ENCODE results near the gene SLC27A6.
"Not testable (repeated sequence)": the region's sequence is repeated elsewhere in the genome, so short reads cannot be mapped to it uniquely, and the experiment has no call there.

Gene SLC27A6, protein sequence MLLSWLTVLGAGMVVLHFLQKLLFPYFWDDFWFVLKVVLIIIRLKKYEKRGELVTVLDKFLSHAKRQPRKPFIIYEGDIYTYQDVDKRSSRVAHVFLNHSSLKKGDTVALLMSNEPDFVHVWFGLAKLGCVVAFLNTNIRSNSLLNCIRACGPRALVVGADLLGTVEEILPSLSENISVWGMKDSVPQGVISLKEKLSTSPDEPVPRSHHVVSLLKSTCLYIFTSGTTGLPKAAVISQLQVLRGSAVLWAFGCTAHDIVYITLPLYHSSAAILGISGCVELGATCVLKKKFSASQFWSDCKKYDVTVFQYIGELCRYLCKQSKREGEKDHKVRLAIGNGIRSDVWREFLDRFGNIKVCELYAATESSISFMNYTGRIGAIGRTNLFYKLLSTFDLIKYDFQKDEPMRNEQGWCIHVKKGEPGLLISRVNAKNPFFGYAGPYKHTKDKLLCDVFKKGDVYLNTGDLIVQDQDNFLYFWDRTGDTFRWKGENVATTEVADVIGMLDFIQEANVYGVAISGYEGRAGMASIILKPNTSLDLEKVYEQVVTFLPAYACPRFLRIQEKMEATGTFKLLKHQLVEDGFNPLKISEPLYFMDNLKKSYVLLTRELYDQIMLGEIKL

DNA sequence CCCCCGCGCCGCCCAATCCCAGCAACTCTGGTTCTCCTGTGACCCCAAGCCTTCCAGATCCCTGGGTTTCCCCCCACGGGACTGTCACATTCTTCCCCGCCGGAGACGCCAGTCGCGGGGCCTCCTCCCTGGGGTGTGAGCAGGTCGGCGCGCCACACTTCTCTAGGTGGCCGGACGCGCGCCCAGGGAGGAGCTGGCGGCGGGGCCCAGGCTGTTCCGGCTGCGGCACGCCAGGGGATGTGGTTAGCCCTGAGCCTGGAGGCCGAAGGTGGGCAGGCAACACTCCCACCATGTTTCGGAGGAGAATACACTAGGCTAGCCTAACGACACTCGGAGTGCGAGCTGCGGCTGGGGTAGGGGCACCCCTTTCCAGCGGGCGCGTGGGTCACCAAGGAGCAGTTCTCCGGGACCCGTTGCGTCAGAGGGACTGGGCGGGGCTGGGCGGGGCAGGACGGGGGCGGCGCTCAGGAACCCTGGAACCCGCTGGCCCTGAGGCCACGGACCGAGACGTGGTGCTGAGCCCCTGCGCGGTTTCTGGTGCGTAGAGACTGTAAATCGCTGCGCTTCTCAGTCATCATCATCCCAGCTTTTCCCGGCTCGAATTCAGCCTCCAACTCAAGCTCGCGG, at the start of gene SLC27A6:
Gene SLC27A6, plus strand, starts transcription at position 478 of the 627 bp plus-strand sequence. CDS start 650 bp downstream, outside the sequence.
- no peak for DNase-seq (ENCODE audit: low read depth)

GRCh38 chr5:128919542-128919941, 45.7 kb upstream of the SLC27A6 start:
- DNase-seq (ENCODE audit: low read depth) = no peak

DNA sequence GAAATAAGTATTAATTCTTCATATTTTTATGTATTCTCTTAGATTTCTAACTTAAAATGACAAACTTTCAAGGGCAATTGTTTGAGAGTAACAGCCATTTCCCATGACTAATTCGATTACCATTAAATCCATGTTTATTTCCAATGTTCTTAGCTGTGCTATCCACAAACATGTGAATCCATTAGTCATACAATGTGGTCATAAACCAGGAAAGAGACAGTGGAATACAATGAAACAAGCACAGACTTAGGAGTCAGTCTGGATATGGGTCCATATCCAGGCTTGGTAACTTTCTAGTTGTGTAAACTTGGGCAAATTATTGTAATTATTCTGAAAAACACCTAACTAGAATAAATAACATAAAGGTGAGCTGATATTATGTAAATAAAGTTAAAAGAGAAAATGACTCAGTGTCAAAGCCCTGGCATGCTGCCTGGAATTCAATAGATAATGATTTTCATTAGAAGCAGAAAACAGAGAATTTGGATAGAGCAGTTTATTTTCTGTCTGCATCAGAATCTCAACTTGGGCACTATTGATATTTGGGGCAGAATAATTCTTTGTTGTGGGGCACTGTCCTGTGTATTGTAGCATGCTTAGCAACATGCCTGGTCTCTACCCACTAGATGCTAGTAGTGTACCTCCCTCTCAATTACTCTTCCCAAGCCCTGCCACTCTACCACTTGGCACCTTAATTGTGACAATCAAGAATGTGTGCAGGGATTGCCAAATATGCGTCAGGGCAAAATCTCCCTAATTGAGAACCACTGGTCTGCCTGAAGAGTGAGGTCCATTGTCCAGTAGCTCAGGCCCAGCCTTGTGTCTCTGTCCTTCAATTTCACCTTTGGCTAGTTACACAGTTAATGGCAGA, 44.7 kb upstream of the SLC27A6 start:
- DNase-seq (ENCODE audit: low read depth) = no peak

GRCh38 chr5:128924299-128924698, 41.0 kb upstream of the SLC27A6 start:
- no peak for DNase-seq (ENCODE audit: low read depth)

DNA sequence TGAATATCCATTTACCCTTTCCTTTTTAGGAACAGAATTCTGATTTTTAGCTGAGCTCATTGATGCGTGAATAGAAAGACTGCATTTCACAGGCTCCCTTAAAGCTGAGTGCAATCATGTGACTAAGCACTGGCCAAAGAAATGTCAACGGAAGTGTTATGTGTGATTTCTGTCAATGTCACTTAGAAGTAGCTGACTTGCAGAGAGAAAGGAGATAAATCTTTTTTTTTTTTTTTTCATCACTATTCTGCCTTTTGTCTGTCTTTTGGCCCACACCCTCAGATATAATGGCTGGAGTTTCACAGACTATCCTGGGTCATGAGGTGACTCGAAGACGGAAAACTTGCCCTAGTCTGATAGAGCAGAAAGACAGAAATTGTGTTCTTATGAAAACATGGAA, 39.3 kb upstream of the SLC27A6 start:
- no peak for DNase-seq (ENCODE audit: low read depth)

DNA sequence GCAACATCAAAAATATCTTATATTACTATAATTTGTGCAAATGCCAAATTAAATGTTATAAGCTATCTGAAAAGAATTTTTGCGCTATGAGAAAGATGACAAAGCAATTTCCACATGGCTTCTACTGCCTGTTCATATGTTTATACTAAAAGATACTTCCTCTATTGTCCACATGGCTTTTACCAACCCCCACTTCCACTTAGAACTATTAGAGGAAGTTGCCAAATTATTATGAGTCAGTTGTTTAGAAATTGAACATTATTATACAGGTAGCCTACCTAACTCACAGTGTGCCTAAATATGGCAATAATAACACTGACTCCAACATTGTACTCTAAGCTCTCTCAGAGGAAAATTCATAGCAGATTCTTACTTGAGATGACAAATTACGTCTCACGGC, 37.6 kb upstream of the SLC27A6 start:
- DNase-seq (ENCODE audit: low read depth) = no peak

- not testable (repeated sequence) for DNase-seq (ENCODE audit: low read depth)
Observed at GRCh38 chr5:128932232-128932631, 33.1 kb upstream of the SLC27A6 start.

- not testable (repeated sequence) for DNase-seq (ENCODE audit: low read depth)
Observed at GRCh38 chr5:128943100-128943499, 22.2 kb upstream of the SLC27A6 start.

DNA sequence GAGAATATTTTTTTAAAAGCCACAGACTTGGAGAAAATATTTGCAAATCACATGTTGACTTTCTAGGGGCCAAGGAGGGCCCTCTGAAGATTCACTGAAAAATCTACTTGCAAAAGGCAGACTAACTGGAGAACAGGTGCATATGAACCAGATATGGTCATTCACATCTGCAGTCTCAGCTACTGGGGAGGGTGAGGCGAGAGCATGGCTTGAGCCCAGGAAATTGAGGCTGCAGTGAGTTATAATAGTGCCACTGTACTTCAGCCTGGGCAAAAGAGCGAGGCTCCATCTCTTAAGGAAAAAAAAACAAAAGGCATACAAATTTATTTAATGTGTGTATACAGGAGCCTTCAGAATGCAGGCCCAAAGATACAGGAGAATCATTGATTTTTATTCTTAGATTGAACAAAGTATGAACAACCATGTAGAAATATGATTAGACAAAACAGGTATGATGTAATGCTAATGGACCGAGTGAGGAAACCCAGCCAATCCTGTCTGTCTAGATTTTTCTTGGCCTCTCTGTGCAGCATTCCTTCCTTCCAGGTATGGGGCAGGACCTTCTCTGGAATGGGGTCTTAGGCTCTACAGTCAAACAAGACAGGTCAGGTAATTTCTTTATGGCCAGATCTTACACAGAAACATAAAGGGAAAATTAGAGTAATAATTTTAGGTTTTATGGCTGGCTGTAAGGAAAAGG, 15.3 kb upstream of the SLC27A6 start:
- DNase-seq (ENCODE audit: low read depth) = no peak

GRCh38 chr5:128951301-128951700, 14.0 kb upstream of the SLC27A6 start:
- not testable (repeated sequence) for DNase-seq (ENCODE audit: low read depth)

- DNase-seq (ENCODE audit: low read depth) = no peak
Observed at GRCh38 chr5:128956164-128956563, 9.1 kb upstream of the SLC27A6 start.

GRCh38 chr5:128962211-128962610, 3.1 kb upstream of the SLC27A6 start:
- no peak for DNase-seq (ENCODE audit: low read depth)

DNA sequence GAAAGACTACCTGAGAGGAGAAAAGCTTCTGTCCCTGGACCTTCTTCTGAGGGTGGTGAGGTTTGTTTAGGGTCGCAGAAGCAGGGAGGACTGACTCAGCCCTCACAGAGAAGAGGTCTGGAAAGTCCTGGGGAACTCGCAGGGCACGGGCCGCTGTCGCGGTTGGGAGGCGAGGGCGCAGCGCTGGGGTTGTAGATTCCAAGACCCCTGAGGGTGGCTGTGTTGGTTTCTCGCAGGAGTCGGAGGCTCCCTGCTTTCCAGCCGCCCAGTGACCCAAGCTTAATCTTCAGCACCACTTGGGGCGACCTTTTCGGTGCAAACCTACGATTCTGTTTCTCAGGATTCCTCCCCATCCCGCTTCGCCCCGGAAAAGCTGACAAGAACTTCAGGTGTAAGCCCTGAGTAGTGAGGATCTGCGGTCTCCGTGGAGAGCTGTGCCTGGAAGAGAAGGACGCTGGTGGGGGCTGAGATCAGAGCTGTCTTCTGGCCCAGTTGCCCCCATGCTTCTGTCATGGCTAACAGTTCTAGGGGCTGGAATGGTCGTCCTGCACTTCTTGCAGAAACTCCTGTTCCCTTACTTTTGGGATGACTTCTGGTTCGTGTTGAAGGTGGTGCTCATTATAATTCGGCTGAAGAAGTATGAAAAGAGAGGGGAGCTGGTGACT, 482 bp downstream of the SLC27A6 start:
- no peak for DNase-seq (ENCODE audit: low read depth)

DNA sequence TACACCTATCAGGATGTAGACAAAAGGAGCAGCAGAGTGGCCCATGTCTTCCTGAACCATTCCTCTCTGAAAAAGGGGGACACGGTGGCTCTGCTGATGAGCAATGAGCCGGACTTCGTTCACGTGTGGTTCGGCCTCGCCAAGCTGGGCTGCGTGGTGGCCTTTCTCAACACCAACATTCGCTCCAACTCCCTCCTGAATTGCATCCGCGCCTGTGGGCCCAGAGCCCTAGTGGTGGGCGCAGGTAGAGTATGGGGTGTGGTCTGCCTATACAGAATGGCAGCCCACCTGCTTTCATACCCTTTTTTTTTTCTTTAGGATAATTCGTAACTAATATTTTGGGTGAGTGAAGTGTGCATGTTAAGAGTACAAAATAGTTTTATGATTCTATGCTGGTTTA, 1.1 kb downstream of the SLC27A6 start:
- DNase-seq (ENCODE audit: low read depth) = no peak

DNA sequence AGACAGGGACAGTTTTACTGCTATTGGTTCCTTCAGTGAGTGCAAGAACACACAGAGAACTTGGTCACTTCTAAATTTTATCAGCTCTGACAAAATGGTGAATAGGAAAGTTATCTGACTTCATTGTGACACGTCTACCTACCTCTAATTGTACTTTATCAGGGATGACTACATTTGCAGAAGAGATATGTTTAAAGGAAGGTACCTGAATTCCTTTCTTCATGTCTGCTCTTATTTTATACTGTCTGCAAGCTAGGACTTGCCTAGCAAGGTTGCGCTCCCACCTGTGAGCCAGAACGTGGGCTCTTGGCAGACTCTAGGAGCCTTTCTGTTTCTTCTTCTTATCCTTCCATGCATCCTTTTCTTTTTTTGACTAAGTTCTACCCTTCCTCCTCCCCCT, 1.6 kb downstream of the SLC27A6 start:
- no peak for DNase-seq (ENCODE audit: low read depth)

DNA sequence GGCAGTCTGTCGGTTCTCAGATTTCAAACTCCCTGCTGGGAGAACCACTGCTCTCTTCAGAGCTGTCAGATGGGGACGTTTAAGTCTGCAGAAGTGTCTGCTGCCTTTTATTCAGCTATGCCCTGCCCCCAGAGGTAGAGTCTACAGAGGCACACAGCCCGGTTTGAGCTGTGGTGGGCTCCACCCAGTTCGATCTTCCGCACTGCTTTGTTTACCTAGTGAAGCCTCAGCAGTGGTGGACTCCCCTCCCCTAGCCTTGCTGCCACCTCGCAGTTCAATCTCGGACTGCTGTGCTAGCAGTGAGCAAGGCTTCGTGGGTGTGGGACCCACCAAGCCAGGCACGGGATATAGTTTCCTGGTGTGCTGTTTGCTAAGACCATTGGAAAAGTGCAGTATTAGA, 8.0 kb downstream of the SLC27A6 start:
- no peak for DNase-seq (ENCODE audit: low read depth)

- no peak for DNase-seq (ENCODE audit: low read depth)
Observed at GRCh38 chr5:128974567-128974966, 9.3 kb downstream of the SLC27A6 start.

GRCh38 chr5:128979761-128980160, 14.5 kb downstream of the SLC27A6 start:
- no peak for DNase-seq (ENCODE audit: low read depth)

- DNase-seq (ENCODE audit: low read depth) = no peak
Observed at GRCh38 chr5:128980917-128981316, 15.6 kb downstream of the SLC27A6 start.

- no peak for DNase-seq (ENCODE audit: low read depth)
Observed at GRCh38 chr5:128984480-128984879, 19.2 kb downstream of the SLC27A6 start.

DNA sequence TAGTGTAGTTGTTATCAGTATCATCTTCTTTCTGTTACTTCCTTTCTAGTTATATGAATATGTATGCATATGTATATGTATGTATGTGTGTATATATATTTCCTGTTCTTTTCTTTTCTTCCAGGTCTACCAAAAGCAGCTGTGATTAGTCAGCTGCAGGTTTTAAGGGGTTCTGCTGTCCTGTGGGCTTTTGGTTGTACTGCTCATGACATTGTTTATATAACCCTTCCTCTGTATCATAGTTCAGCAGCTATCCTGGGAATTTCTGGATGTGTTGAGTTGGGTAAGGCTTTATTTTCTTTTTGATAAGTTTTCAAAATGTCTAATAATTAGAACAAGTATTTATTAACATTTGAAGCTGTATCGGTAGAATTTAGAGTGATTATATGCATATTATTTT, 23.2 kb downstream of the SLC27A6 start:
- DNase-seq (ENCODE audit: low read depth) = no peak
